Osteoblast (primary cell): ENCODE measurements around the gene DHRS7C. TPM values are rescaled to one million over a fixed set of nuclear protein-coding genes. Genes with fewer than 3 reads are reported as not detected.

Source experiments
- DNase-seq: peaks from one replicate; pipeline ENCODE4 v3.0.0; 2011; ENCODE audit warnings: low spot score, mixed read lengths; ENCODE audit not compliant: insufficient read length; ENCODE audit errors: missing footprints
- H2AFZ ChIP-seq: 2 replicates; pipeline ENCODE4 v1.6.0; 2011; ENCODE audit warnings: mild to moderate bottlenecking, low read length
- H3K27ac ChIP-seq: 2 replicates; pipeline ENCODE4 v1.5.1; 2011; ENCODE audit warnings: mild to moderate bottlenecking, low read depth, low read length, moderate library complexity
- H3K27me3 ChIP-seq: 2 replicates; pipeline ENCODE4 v1.6.0; 2012; ENCODE audit warnings: mild to moderate bottlenecking, control low read depth, inconsistent platforms, low read length, moderate library complexity; ENCODE audit not compliant: insufficient read depth
- H3K36me3 ChIP-seq: 2 replicates; pipeline ENCODE4 v1.5.1; 2011; ENCODE audit warnings: mild to moderate bottlenecking, low read length, control low read depth, moderate library complexity; ENCODE audit not compliant: insufficient read depth
- H3K4me1 ChIP-seq: 2 replicates; pipeline ENCODE4 v1.5.1; 2011; ENCODE audit warnings: mild to moderate bottlenecking, low read length, control low read depth, moderate library complexity; ENCODE audit not compliant: insufficient read depth
- H3K4me2 ChIP-seq: 2 replicates; pipeline ENCODE4 v1.6.0; 2011; ENCODE audit warnings: mild to moderate bottlenecking, low read length; ENCODE audit not compliant: insufficient read depth
- H3K4me3 ChIP-seq: fragments of 200-600 bp; sonication (generic); 3 replicates; pipeline ENCODE4 v1.5.1; 2012; ENCODE audit warnings: mild to moderate bottlenecking, low read length, inconsistent platforms; ENCODE audit not compliant: insufficient read depth
- H3K79me2 ChIP-seq: 2 replicates; pipeline ENCODE4 v1.6.0; 2012; ENCODE audit warnings: mild to moderate bottlenecking, low read length, control low read depth, inconsistent platforms; ENCODE audit not compliant: insufficient read depth
- H3K9me3 ChIP-seq: 2 replicates; pipeline ENCODE4 v1.5.1; 2011; ENCODE audit warnings: low read depth, low read length, control low read depth
- H4K20me1 ChIP-seq: 2 replicates; pipeline ENCODE4 v1.6.0; 2012; ENCODE audit warnings: mild to moderate bottlenecking, low read length, control low read depth; ENCODE audit not compliant: insufficient read depth
- total RNA-seq: library from RNA; depleted of rRNA; stranded (reverse); fragments of >200 nt; gene quantifications from 2 replicates; pipeline ENCODE4 v1.2.3, GENCODE V29; 2012
- TF ChIP-seq, protein P1 (sequence below): IDR thresholded peaks from 2 replicates; pipeline ENCODE4 v1.5.1; 2011; ENCODE audit warnings: mild to moderate bottlenecking, low read depth, low read length, moderate library complexity; ENCODE audit errors: extremely low read depth

The DHRS7C gene
- total RNA-seq, 1 donor = not detected

DNA sequence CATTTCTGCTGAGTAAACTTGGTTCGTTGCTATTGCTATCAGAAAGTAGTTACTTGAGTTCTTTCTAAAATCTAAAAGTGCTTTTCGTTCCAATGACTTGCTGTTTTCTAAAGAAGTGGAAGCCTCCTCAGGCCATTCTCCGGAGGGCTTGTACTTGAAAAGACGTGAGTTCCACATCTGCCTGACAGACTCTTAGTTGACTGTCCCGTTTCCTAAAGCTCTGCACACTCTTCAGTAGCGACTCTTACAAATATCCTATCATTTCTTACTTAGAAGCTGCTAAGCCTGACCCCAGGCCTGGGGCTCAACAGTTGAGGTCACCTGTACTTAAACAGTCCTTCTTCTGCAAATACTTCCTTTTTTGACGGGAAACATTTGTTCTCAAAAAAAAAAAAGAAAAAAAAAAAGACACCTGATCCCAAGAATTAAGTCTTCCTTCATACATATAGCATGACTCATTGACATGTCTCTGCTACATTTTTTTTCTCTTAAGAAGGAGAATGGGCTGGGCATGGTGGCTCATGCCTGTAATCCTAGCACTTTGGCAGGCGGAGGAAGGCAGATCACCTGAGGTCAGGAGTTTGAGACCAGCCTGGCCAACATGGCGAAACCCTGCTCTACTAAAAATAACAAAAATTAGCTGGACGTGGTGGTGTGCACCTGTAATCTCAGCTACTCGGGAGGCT is 61.5 kb downstream of the DHRS7C start:
- DNase-seq = no peak
- H4K20me1 ChIP-seq = no peaks in the 10 kb centered on the region
- H3K27me3 ChIP-seq = no peaks in the 10 kb centered on the region

DNA sequence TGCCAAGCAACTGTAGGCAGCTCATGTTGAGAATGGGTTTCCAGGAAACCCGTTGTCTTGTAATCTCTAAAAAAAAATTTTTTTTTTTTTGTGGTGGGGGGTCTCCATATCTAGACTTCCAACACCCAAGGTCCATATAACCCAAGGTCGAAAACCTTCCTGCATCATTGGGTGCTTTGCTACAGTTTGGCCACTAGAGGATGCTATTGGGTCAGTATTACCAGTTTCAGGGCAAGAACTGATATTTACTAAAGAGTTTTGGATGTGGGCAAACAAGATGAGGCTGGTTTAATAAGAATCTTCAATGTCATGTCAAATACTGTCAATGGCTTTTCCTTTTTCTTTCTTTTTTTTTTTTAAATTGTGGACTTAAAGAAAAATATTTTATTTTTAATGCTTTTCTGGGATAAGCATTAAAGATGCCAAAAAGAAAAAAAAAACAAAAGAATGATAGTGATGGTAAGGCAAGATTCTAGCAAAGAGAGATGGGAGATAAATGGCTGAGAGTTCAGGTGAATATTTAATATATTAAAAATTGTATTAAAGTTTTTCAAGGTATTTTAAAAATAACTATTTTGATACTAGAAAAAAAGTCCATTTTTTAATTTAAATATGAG is 62.2 kb downstream of the DHRS7C start:
- Histone ChIP-seq H2AFZ (no peak overlapping the region), H3K27ac (no peak overlapping the region), H3K27me3 (no peaks in the 10 kb centered on the region), H3K36me3 (no peaks in the 10 kb centered on the region), H3K4me2 (no peak overlapping the region), H3K4me1 (no peaks in the 10 kb centered on the region), H3K4me3 (no peak overlapping the region), H3K9me3 (no peaks in the 10 kb centered on the region), H4K20me1 (no peaks in the 10 kb centered on the region), H3K79me2 (no peaks in the 10 kb centered on the region)
- peak; percentile 90 for DNase-seq
- TF ChIP-seq, protein P1, sequence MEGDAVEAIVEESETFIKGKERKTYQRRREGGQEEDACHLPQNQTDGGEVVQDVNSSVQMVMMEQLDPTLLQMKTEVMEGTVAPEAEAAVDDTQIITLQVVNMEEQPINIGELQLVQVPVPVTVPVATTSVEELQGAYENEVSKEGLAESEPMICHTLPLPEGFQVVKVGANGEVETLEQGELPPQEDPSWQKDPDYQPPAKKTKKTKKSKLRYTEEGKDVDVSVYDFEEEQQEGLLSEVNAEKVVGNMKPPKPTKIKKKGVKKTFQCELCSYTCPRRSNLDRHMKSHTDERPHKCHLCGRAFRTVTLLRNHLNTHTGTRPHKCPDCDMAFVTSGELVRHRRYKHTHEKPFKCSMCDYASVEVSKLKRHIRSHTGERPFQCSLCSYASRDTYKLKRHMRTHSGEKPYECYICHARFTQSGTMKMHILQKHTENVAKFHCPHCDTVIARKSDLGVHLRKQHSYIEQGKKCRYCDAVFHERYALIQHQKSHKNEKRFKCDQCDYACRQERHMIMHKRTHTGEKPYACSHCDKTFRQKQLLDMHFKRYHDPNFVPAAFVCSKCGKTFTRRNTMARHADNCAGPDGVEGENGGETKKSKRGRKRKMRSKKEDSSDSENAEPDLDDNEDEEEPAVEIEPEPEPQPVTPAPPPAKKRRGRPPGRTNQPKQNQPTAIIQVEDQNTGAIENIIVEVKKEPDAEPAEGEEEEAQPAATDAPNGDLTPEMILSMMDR = peak; percentile 97

More for the DNA sequence above, 61.5 kb downstream of the DHRS7C start:
- H3K4me1 ChIP-seq = no peaks in the 10 kb centered on the region
- H3K9me3 ChIP-seq = no peaks in the 10 kb centered on the region
- TF ChIP-seq, protein P1 = no peak
- H3K79me2 ChIP-seq = no peaks in the 10 kb centered on the region
- no peak overlapping the region for H2AFZ ChIP-seq
- no peak overlapping the region for H3K4me3 ChIP-seq
- H3K4me2 ChIP-seq = no peak overlapping the region
- H3K27ac ChIP-seq = no peak overlapping the region
- no peaks in the 10 kb centered on the region for H3K36me3 ChIP-seq

DNA sequence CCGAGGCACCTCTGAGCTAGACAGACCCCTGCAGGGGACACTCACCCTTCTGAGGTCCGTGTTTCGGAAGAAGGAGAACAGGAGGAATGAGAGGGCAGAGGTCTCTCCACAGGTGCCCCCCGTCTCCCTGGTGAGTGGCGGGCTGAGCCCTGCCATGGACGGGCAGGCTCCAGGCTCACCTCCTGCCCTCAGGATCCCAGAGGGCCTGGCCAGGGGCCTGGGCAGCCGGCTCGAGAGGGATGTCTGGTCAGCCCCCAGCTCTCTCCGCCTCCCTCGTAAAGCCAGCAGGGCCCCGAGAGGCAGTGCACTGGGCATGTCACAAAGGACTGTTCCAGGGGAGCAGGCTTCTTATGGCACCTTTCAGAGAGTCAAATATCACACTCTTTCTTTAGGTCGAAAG is 62.8 kb downstream of the DHRS7C start:
- H3K4me1 ChIP-seq = no peaks in the 10 kb centered on the region

DNA sequence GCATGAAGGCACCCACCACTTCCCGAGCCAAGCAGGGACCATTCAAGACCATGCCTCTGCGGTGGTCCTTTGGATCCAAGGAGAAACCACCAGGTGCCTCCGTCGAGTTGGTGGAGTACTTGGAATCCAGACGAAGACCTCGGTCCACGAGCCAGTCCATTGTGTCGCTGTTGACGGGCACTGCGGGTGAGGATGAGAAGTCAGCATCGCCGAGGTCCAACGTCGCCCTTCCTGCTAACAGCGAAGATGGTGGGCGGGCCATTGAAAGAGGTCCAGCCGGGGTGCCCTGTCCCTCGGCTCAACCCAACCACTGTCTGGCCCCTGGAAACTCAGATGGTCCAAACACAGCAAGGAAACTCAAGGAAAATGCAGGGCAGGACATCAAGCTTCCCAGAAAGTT is 63.4 kb downstream of the DHRS7C start:
- TF ChIP-seq, protein P1 = no peak
- Histone ChIP-seq H3K4me3 (no peak overlapping the region), H2AFZ (no peak overlapping the region), H3K27ac (no peak overlapping the region), H3K9me3 (no peaks in the 10 kb centered on the region), H4K20me1 (no peaks in the 10 kb centered on the region), H3K4me2 (no peak overlapping the region), H3K36me3 (no peaks in the 10 kb centered on the region), H3K27me3 (no peaks in the 10 kb centered on the region), H3K4me1 (no peaks in the 10 kb centered on the region), H3K79me2 (no peaks in the 10 kb centered on the region)
- no peak for DNase-seq

More for the DNA sequence above, 62.8 kb downstream of the DHRS7C start:
- Histone ChIP-seq H3K27me3 (no peaks in the 10 kb centered on the region), H3K27ac (no peak overlapping the region), H4K20me1 (no peaks in the 10 kb centered on the region), H3K4me3 (no peak overlapping the region), H3K36me3 (no peaks in the 10 kb centered on the region), H3K4me2 (no peak overlapping the region), H3K9me3 (no peaks in the 10 kb centered on the region), H2AFZ (no peak overlapping the region), H3K79me2 (no peaks in the 10 kb centered on the region)
- DNase-seq = no peak
- TF ChIP-seq, protein P1 = no peak
